IPS-NIHi7 (cell line): Measurements from ENCODE around the gene FZR1.
A peak's percentile ranks its signal among the peaks of the same experiment; 100 is the strongest.
"Not testable (repeated sequence)": the region's sequence is repeated elsewhere in the genome, so short reads cannot be mapped to it uniquely, and the experiment has no call there.

ENCODE experiments used
- DNase-seq: peaks from one replicate; pipeline ENCODE4 v3.0.0; 2012; ENCODE audit warnings: mixed read lengths; ENCODE audit errors: extremely low spot score

The FZR1 gene

GRCh38 chr19:3496392-3497273, 9.5 kb upstream of the FZR1 start:
- DNase-seq: no peak

- DNase-seq: no peak
Measured at GRCh38 chr19:3497757-3498520, 8.2 kb upstream of the FZR1 start.

DNA sequence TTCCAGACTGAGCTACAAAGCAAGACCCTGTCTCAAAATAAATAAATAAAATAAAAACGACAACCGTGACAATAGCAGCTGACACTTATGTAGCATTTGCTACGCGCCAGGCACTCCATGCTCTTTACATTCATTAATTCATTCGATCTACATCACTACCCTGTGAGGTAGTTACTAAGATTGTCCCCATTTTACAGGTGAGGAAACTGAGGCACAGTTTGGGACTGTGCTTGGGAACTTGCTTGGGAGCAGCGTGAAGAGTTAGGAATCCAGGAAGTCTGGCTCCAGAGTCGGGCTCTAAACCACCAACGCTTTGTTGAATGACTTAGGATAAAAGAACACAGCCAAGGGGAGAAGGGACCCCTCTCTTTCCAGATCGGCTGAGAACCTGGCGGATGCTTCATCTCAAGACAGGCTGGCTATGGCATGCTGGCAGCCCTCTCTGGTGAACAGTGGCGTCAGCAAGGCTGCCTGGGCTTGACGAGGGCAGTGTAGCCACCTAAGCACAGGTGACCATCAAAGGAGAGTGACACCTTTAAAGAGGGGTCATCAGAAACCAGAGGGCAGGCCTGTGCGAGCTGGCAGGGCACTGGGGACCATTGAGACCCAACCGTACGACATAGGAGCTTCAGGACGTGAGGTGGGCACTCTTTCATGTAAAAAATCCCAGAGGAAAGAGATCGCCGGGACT, 6.2 kb upstream of the FZR1 start:
- DNase-seq: no peak

- peak; percentile 96 for DNase-seq
Measured at GRCh38 chr19:3500429-3501101, 5.5 kb upstream of the FZR1 start, which contains the start of gene DOHH. Gene DOHH (minus strand): TSS chr19:3500674. CDS start chr19:3496814, 3,860 bp downstream.

DNA sequence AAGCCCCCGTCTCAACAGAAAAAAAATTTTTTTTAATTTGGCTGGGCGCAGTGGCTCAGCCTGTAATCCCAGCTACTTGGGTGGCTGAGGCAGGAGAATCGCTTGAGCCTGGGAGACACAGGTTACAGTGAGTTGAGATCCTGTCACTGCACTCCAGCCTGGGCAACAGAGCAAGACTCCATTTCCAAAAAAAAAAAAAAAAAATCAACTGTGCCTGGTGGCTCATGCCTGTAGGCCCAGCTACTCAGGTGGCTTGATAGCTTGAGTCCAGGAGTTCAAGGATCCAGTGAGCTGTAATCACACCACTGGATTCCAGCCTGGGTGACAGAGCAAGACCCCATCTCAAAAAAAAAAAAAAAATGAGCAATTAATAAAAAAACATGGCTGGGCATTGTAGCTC, 4.3 kb upstream of the FZR1 start:
- DNase-seq: no peak

GRCh38 chr19:3503036-3503572, 3.0 kb upstream of the FZR1 start:
- no peak for DNase-seq

- DNase-seq: no peak
Measured at GRCh38 chr19:3504735-3505134, 1.4 kb upstream of the FZR1 start.

DNA sequence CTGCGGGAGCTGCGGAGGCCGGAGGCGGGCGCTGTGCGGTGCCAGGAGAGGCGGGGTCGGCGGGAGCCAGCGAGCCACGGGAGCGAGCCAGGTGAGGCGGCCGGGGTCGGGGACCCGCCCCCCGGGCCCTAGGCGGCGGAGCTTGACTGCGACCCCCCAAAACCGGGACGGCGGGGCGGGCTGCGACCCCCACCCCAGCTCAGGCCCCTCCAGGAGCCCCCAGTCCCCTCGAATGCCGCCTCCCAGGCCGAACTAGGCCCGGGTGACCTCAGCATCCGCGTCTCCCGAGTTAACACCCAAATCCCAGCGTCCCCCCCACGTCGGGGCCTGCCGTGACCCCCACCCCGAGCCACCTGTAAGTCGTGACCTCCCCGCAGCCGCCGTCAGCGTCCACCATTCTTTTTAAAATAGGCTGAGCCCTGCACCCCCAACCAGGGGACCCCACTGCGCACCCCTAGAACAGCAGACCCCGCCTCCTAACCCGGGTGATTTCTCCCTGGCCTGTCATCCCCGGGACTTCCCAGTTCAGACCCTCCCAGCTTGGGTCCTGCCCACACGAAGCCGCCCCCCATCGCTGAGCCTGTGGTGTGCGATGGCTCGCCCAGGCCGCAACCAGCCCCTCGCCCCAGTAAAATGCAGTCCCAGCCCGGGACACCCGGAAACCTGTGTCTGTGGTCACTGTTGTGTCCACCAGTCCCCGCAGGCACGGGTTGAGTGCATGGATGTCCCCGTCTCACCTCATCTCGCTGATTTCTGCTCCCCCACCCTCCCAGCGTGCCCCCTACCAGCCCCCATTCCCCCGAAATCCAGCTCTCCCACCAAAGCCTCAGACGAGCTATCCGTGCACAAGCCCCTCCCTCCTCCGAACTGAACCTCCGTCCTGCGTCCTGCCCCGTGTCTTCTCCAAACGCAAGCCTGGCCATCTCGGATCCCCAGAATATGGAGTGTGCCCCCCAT, 551 bp downstream of the FZR1 start:
- no peak for DNase-seq

DNA sequence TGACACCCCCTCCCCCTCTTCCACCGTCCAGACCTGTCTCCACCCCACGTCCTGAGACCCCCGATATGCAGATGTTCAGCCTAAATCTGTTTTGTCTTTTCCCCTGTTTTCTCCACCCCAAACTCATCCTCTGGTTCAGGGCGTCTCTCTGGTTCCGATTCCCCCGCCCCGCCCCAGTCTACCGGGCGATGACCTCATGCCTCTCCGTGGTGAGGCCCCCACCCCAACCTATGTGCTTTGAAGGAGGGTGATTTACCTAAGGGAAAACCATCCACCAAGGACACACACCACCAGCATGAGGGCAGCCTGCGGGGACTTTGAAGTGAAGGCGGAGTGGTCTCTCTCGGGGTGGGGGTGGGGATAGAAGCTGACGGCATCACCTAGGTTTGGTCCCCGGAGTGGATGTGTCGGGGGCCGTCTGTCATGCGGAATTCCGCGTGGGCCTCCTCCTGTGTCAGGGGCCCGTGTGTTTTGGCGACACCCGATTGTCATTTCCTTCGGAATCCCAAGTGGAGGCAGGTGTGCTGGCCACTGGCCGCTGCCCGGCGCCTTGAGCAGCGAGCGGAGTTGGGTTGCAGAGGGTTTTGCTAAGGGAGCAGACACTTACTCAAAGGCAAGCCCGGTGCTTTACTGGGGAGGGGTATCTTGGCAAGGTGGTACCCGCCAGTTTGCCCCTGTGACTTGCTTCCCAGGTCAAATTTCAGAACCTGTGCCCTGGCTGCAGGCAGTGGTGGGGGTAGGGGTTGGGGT, 1.4 kb downstream of the FZR1 start:
- DNase-seq: peak; percentile 70

GRCh38 chr19:3508121-3508661, 2.1 kb downstream of the FZR1 start:
- DNase-seq: not testable (repeated sequence)

DNA sequence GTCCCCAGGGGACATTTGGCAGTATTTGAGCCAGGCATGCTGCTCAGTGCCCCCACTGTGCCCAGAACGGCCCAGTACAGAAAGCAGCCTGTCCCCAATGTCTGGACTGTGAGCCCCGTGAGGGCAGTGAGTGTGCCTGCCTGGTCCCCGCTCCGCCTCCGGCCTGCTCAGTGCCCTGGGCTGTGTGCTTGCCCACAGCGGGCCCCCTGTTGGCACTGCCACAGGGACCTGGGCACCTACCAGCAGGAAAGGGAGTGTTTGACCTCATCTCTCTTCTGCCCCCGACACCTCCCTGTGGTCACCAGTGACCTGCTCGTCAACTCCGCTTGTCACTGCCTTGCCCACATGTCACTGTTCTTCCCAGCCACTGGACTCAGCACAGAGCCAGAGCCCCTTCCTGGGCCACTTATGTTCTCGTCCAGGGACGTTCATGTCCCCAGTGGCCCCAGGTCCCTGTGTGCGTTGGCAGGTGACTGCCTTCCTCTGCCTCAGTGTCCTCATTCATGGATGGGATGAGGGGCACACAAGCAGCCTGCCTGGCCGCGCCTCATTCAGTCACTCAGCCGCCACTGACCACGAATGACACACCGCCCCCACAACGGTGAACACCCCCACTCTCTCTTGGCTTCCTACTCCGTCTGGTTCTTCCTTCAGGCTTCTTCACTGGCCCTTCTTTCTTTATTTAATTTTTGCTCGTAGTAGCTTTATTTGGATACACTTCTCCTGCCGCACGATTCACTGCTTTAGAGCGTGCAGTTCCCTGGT, 2.8 kb downstream of the FZR1 start:
- DNase-seq: no peak

DNA sequence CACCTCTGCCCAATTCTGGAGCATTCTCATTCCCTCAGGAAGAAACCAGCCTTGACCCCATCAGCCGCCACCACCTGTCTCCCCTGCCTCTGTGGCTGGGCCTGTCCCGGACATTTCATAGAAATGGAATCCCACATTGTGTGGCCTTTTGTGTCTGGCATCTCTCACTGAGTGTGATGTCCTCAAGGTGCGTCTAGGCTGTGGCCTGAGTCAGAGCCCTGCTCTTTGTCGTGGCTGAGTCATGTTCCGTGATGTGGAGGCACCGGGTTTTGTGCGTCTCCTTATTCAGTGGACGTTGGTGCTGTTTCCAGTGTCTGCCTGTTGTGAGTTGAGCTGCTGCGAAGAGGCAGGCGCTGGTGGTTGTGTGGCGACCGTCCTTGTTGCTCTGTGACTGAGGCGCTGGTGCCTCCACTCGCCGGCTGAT, 3.5 kb downstream of the FZR1 start:
- DNase-seq: no peak

DNA sequence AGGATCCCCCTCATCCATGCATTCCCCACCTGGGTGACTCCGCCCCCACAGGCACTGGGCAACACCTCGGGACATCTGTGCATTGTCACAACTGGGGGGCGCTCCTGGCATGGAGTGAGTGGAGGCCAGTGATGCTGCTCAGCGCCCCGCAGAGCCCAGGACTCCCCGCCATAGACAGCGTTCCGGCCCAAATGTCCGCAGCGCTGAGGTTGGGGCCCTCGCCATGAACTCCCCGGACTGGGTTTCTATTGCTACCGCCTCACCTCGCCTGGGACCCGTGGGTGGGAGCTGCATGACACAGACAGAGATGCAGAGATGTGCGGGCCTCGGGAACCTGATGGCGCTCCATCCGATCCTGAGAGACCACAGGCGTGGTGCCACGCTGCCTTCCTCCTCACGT, 4.6 kb downstream of the FZR1 start:
- no peak for DNase-seq

DNA sequence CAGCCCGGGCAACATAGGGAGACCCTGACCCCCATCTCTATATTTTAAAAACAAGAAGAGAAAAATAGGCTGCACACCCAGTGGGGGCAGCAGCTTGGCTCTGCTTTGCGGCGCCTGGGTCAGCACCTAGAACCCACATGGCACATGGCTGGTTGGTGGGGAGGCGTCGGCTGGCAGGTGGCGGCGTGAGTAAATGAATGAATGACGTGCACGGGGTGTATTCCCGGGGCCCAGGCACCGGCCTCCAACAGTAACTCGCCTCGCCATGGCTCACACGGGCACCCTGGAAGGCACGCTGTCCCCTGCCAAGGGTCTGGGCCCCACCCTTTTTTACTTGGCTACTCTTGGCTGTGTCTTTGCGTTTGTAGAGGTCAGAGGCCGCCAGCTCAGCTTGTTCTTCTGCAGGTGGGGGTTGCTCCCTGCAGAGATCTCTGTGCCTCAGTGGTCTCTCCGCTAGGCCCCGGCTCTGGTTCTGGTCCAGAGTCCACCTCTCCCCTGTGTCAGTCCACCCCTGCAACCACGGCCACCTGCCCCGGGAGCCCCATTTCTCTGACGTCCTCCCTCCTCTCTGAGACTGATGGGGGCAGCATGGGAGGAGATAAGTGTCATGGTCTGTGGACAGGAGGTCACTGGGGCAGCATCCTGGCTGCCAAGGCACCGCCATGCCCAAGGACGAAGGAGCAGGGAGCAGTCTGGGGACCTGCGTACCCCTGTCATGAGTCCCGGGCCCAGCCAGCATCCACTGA, 5.6 kb downstream of the FZR1 start:
- DNase-seq: no peak

- no peak for DNase-seq
Measured at GRCh38 chr19:3512562-3513228, 6.6 kb downstream of the FZR1 start.

- DNase-seq: no peak
Measured at GRCh38 chr19:3513229-3514140, 7.4 kb downstream of the FZR1 start.
